Brain microvascular endothelial cell (primary cell): ENCODE results near the gene SCUBE1.

ENCODE experiments used
- DNase-seq: peaks from one replicate; pipeline ENCODE4 v3.0.0-alpha.2; 2020
- H3K27ac ChIP-seq: fragments of 250-450 bp; sonication (Bioruptor Pico); 2 replicates; pipeline ENCODE4 v1.5.1; 2020; ENCODE audit warnings: mild to moderate bottlenecking, moderate library complexity
- H3K27me3 ChIP-seq: fragments of 250-450 bp; sonication (Bioruptor Pico); replicated peaks from 2 replicates; pipeline ENCODE4 v1.5.1; 2020; ENCODE audit warnings: mild to moderate bottlenecking
- H3K36me3 ChIP-seq: fragments of 250-450 bp; sonication (Bioruptor Pico); replicated peaks from 2 replicates; pipeline ENCODE4 v1.5.1; 2020; ENCODE audit warnings: mild to moderate bottlenecking
- H3K4me3 ChIP-seq: 2 replicates; pipeline ENCODE4 v1.5.1; 2011; ENCODE audit warnings: low read depth, mild to moderate bottlenecking, control low read depth, low read length, moderate library complexity
- in situ Hi-C: cut with HindIII; loops from 2 replicates; pipeline ENCODE4 v1.10.0; 2017; ENCODE audit warnings: low sequenced_read_pairs, low pct_ligation_motif_present
- TF ChIP-seq, protein P1 (sequence below): IDR thresholded peaks from 2 replicates; pipeline ENCODE4 v1.5.1; 2011; ENCODE audit warnings: low read depth, mild to moderate bottlenecking, moderate library complexity, low read length, control low read depth, inconsistent platforms; ENCODE audit errors: missing control alignments

SCUBE1 gene

DNA sequence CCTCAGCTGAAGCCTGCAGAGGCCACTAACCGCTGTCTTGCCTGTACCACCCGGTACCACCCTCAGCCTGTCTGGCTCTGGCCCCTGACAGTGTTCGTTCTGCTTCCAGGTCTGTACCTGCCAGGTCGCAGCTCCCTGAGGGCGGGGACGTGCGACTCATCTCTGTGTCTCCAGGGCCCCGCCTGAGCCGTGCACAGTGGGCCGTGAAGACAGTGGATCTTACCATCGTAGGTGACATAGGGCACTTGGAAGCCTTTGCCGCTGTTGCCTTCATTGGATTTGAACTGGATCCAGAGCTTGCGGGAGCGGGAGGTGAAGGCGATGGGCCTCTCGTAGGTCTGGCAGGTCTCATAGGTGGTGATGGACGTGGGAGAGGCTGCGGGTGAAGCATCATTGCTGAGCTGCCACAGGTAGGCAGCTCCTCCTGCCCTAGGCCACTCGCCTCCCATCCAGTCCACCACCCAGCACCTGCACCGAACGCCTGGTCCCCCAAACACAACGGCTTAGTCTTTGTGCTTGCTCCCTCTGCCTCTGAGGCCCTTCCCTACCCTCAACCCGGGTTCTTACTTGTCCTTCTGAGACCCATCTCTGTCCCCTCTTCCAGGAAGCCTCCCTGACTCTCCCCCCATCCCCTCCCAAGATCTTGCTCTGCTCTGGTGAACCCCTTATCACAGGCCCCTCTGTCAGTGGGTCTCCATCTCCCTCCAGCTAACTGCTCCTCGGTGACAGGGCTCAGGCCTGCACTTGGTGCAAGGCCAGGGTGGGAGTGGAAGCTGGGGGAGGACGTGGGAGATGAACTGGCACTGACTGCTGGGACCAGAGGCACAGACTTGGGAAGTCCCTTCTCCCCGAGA is 135.1 kb downstream of the SCUBE1 start:
- H3K36me3 ChIP-seq, result no peaks in the 10 kb centered on the region
- no peak for DNase-seq
- TF ChIP-seq, protein P1, sequence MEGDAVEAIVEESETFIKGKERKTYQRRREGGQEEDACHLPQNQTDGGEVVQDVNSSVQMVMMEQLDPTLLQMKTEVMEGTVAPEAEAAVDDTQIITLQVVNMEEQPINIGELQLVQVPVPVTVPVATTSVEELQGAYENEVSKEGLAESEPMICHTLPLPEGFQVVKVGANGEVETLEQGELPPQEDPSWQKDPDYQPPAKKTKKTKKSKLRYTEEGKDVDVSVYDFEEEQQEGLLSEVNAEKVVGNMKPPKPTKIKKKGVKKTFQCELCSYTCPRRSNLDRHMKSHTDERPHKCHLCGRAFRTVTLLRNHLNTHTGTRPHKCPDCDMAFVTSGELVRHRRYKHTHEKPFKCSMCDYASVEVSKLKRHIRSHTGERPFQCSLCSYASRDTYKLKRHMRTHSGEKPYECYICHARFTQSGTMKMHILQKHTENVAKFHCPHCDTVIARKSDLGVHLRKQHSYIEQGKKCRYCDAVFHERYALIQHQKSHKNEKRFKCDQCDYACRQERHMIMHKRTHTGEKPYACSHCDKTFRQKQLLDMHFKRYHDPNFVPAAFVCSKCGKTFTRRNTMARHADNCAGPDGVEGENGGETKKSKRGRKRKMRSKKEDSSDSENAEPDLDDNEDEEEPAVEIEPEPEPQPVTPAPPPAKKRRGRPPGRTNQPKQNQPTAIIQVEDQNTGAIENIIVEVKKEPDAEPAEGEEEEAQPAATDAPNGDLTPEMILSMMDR, result no peak
- no peak overlapping the region for H3K4me3 ChIP-seq
- in situ Hi-C loops, result no loop called here
- H3K27me3 ChIP-seq, result no peaks in the 10 kb centered on the region
- H3K27ac ChIP-seq, result no peak overlapping the region

DNA sequence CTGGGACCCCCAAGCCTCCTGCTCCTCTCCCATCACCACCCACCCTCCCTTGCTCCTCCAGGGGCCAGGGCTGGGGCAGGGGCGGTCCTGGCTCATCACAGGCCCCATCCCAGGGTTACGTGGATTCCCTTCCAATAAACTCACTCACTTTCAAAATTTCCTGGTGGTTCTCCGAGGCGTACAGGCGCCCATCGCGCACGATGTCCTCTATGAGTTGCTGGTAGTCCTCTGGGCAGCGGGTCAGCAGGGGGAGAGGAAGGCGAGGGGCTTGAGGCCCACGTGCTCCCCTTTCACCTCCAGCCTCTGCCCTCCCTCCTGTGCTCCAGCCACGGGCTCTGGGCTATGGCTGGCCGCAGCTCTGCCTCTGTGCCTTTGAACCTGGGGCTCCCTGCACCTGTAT is 135.8 kb downstream of the SCUBE1 start:
- TF ChIP-seq, protein P1, result no peak
- no peak for DNase-seq
- in situ Hi-C loops, result no loop called here

DNA sequence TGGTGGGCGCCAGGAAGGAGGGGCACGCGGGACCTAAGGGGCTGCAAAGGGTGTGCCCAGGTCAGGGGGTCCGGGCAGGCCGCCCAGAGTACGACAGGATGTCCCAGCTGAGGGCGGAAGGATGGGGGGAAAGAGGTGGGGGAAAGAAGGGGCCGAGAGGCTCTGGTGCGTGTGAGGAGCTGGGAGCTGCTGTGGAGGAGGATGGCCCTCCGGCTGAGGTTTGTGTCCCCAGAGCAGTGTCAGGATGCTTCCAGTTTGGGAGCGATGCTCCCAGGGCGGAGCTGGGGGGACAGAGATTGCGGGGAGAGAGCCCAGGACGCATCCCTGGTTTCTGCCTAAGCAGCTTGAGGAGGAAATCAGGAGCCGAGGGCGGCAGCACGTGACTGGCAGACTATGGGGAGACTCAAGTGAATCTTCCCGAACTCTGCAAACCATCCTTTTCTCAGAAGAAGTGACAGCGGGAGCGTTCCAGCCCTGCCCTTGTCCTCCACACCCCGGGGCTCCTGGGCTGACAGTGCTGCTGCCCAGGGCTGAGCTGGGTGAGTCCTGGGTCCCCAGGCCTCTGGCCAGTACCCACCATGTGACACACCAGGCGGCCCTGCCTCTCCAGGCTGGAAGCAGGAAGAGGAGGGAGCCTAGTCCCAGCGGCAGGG is 136.5 kb downstream of the SCUBE1 start:
- Histone ChIP-seq H3K27ac (no peak overlapping the region), H3K27me3 (no peaks in the 10 kb centered on the region), H3K4me3 (no peak overlapping the region), H3K36me3 (no peaks in the 10 kb centered on the region)
- in situ Hi-C loops, result no loop called here
- DNase-seq, result no peak
- TF ChIP-seq, protein P1, result no peak

More for the DNA sequence above, 135.8 kb downstream of the SCUBE1 start:
- H3K36me3 ChIP-seq, result no peaks in the 10 kb centered on the region
- no peak overlapping the region for H3K27ac ChIP-seq
- H3K4me3 ChIP-seq, result no peak overlapping the region
- H3K27me3 ChIP-seq, result no peaks in the 10 kb centered on the region

DNA sequence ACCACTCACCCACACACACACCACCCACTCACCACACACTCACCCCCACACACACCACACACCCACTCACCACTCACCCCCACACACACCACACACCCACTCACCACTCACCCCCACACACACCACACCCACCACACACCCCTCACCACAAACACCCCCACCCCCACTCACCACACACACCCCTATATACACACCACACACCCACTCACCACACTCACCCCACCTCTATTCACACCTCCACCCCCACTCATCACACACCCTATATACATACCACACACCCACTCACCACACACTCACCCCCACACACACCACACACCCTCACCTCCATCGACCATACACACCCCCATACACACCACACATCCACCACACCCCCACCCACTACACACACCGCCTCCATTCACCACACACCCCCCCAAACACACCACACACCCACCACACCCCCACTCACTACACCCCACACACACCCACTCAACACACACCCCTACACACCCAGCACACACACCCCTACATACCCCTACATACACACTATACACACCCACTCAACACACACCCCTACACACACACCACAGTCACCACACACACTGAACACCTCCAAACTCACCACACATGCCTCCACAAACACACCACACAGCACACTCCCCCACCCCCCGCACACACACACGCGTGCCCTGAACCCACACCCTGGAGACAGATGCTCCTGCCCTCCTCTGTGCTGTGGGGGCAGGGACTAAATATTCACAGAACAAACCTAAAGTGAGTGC is 137.2 kb downstream of the SCUBE1 start:
- no peak for DNase-seq
- Histone ChIP-seq H3K36me3 (no peaks in the 10 kb centered on the region), H3K27ac (no peak overlapping the region), H3K27me3 (no peaks in the 10 kb centered on the region), H3K4me3 (no peak overlapping the region)
- in situ Hi-C loops, result no loop called here
- TF ChIP-seq, protein P1, result no peak

DNA sequence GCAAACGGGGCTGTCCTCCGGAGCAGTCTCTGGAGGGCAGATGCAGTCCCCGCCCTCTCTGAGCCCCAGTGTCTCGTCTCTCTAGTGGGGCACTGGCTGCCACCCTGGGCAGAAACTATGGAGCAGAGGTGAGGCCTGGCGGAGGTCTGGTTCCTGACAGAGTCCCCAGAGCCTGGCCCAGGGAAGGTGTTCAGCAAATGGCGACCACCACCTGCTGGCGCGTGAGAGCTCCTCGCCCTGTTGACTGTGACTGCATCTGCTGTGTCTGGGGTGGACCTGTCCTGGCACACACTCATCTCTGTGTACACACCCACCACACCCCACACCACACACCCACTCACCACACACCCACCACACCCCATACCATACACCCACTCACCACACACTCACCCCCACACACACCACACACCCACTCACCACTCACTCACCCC is 137.9 kb downstream of the SCUBE1 start:
- TF ChIP-seq, protein P1, result no peak
- H3K27me3 ChIP-seq, result no peaks in the 10 kb centered on the region
- in situ Hi-C loops, result no loop called here
- no peak overlapping the region for H3K27ac ChIP-seq
- H3K4me3 ChIP-seq, result no peak overlapping the region
- no peaks in the 10 kb centered on the region for H3K36me3 ChIP-seq
- no peak for DNase-seq
